Motor neuron (in vitro differentiated cells): ENCODE results near the gene ANKRD13A. TPM values are rescaled to one million over a fixed set of nuclear protein-coding genes. Genes with fewer than 3 reads are reported as not detected.
"Not testable (repeated sequence)": the region's sequence is repeated elsewhere in the genome, so short reads cannot be mapped to it uniquely, and the experiment has no call there.

ENCODE experiments used
- ATAC-seq, 8 experiments: fragments of 200-7000 bp; cut with Tn5 transposase; replicated peaks in 6 of 8; 2 replicates each; pipeline ENCODE4 v1.8.0; 2021; ENCODE audit warnings: mild to moderate bottlenecking in 8 of 8, moderate library complexity in 8 of 8
- H3K27ac ChIP-seq, 2 donors: fragments of 250-450 bp; sonication (Bioruptor Pico); 2 replicates each; pipeline ENCODE4 v1.9.0; 2021; ENCODE audit warnings: antibody characterized with exemption in 2 of 2, mild to moderate bottlenecking in 2 of 2, moderate library complexity in 1 of 2
- H3K4me1 ChIP-seq, 2 donors: fragments of 250-450 bp; sonication (Bioruptor Pico); replicated peaks in 1 of 2; 2 replicates each; pipeline ENCODE4 v1.6.1; 2021; ENCODE audit warnings: antibody characterized with exemption in 2 of 2, mild to moderate bottlenecking in 2 of 2, moderate library complexity in 1 of 2
- H3K4me3 ChIP-seq, 5 donors: fragments of 250-450 bp; sonication (Bioruptor Pico); 2 replicates each; pipeline ENCODE4 v1.9.0; 2021; ENCODE audit warnings: antibody characterized with exemption in 5 of 5, mild to moderate bottlenecking in 5 of 5, moderate library complexity in 4 of 5
- WGBS, 10 experiments: fragments of 450-650 bp; shearing (Covaris generic); methylation state at CpG; one replicate each; pipeline ENCODE4 v1.0.0; 2022; 5-methylcytosine and 5-hydroxymethylcytosine counted together
- in situ Hi-C, 9 experiments: fragments of 400-800 bp; cut with MboI; loops; one replicate each; pipeline ENCODE4 v1.15.0; 2021; ENCODE audit warnings: low sequenced_read_pairs in 9 of 9, low pct_unique_long_range_greater_than_20kb in 2 of 9; ENCODE audit not compliant: unreplicated experiment in 9 of 9
- total RNA-seq, 8 experiments: library from RNA; unstranded; fragments of 300-600 nt; gene quantifications; 2 replicates each; pipeline versions ENCODE4 v1.2.3 to v1.2.4, GENCODE V29; 2022

Gene ANKRD13A
- total RNA-seq, 8 experiments from 2014 or later = 23.2 to 41.5 (median 34.2) TPM

DNA sequence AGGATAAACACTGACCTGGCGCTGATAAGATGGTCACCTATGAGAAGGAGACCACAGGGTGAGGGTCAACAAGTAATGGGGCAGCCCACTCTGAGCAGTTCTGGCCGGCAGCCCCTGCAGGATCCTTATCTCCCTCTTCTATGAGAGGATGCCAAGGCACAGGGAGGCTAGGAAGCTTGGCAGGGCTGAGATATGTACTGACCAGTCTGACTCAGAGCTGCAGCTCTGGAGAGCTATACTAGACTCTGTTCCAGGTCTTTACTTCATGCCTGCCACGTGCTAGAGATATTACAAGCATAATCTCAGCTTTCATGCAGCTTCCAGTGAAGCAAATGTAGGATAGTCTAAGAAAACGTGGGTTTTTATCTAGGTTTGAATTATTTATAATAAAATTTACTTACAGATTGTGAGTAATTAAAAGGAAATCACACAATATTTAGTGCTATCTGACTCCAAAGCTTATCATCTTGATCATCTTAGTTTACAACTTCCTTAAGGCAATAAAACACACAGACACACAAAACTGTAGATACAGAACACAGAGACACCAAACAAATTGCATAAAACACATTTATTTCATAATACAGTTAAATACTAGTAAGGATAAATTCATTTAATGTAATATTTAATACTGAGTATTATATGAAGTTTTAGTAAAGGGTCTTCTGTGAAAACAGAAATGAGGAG is 35.3 kb upstream of the ANKRD13A start:
- H3K27ac ChIP-seq = no peak overlapping the region
- peak in 2 of 8 experiments; percentile 32 to 80 for ATAC-seq

DNA sequence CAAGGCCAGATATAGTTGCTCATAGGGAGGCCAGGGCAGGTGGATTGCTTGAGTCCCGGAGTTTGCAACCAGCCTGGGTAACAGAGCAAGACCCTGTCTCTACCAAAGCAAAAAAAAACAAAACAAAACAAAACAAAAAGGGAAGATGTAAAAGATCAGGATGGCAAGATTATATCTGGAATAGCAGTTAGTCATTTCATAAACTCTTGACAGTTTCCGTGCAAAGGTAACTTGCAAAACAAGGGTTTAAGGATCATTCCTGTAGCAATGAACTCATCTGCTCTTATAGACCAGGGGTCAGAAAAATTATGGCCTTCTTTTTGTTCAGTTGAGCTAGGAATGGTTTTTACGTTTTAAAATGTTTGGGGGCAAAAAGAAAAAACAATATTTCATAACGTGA is 32.7 kb upstream of the ANKRD13A start:
- 45 to 100% (median 87%) methylated on average over 1 to 4 of the region's 4 CpGs for WGBS, 10 experiments
- H3K4me3 ChIP-seq = no peak overlapping the region
- in situ Hi-C loops = no loop called here
- H3K27ac ChIP-seq = no peak overlapping the region
- ATAC-seq = no peak
- H3K4me1 ChIP-seq = no peaks in the 10 kb centered on the region

More for the DNA sequence above, 35.3 kb upstream of the ANKRD13A start:
- Histone ChIP-seq H3K4me3 (no peak overlapping the region), H3K4me1 (no peaks in the 10 kb centered on the region)
- 27 to 80% (median 64%) methylated on average over 2 to 4 of the region's 4 CpGs; no CpG with 5 or more reads in 2 of the 10 experiments for WGBS, 10 experiments
- in situ Hi-C loops = no loop called here

DNA sequence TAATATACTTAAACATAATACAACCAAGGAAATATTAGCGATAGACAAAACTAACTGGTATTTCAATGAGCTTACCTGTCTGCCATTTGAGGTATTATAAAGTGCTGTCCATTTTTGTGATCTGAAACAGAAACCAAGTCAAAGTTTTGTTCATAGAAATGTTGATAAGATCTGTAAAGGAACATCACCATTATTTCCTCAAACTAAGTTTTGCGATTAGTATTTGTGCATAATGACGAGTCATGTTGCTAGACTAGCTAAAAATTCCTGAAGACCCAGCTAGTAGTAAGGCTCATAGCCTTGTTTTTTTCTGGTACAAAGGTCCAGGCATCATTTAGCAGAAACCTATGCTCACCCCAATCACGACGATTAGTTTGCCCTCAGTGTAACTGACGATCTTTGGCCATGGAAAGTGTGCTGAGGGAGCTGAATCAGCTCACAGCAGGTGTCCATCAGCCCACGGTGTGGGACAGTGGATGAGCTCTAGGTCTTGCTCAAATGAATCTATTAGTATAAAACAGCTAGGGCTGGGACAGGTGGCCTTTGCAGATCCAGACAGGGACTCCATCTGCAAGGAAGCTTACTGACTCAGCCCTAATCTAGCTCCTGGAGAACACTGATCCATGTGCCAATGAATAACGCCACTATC is 31.7 kb upstream of the ANKRD13A start:
- 46 to 100% (median 76%) methylated on average over 1 to 8 of the region's 8 CpGs for WGBS, 10 experiments
- no peak for ATAC-seq
- H3K4me1 ChIP-seq = no peaks in the 10 kb centered on the region
- in situ Hi-C loops = no loop called here
- no peak overlapping the region for H3K27ac ChIP-seq
- H3K4me3 ChIP-seq = no peak overlapping the region

DNA sequence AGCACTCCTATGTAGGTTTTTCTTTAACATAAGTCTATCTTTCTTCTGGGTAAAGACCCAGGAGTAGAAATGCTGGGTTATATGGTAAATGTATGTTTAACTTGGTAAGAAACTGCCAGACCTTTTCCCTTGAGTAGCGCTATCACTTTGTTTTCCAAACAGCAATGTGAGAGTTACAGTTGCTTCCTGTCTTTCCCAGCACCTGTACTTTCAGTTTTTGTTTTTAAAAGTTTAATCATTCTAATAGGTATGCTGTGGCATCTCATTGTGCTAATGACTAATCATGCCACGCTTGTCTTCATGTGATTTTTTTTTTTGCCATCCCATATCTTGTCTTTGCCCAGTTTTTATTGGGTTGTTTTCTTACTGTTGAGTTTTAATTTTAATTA is 31.2 kb upstream of the ANKRD13A start:
- in situ Hi-C loops = no loop called here
- Histone ChIP-seq H3K4me3 (no peak overlapping the region), H3K27ac (no peak overlapping the region), H3K4me1 (no peaks in the 10 kb centered on the region)
- no peak for ATAC-seq
- WGBS, 10 experiments = 93 to 100% (median 100%) methylated on average over 1 to 2 of the region's 2 CpGs; no CpG with 5 or more reads in 2 of the 10 experiments

GRCh38 chr12:109968801-109969200 is 30.4 kb upstream of the ANKRD13A start:
- ATAC-seq = no peak
- Histone ChIP-seq H3K27ac (no peak overlapping the region), H3K4me1 (no peaks in the 10 kb centered on the region), H3K4me3 (no peak overlapping the region)
- 90 to 100% (median 95%) methylated on average over 1 to 8 of the region's 8 CpGs; no CpG with 5 or more reads in 1 of the 10 experiments for WGBS, 10 experiments
- in situ Hi-C loops = no loop called here

DNA sequence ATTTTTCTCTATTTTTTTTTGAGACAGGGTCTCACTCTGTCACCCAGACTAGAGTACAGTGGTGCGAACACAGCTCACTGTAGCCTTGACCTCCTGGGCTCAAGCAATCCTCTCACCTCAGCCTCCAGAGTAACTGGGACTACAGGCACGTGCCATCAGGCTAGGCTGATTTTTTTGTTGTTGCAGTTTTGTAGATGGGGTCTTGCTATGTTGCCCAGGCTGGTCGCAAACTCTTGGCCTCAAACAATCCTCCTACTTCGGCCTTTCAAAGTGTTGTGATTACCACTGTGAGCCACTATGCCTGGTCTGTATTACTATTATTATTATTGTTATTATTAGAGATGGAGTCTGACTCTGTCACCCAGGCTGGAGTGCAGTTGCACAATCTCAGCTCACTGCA is 26.4 kb upstream of the ANKRD13A start:
- Histone ChIP-seq H3K27ac (no peak overlapping the region), H3K4me3 (no peak overlapping the region), H3K4me1 (no peaks in the 10 kb centered on the region)
- no peak for ATAC-seq
- in situ Hi-C loops = no loop called here
- 95 to 100% (median 100%) methylated on average over 2 to 4 of the region's 4 CpGs; no CpG with 5 or more reads in 4 of the 10 experiments for WGBS, 10 experiments

GRCh38 chr12:109981311-109981710 is 17.9 kb upstream of the ANKRD13A start:
- no peak for ATAC-seq
- in situ Hi-C loops = no loop called here
- H3K4me1 ChIP-seq = no peaks in the 10 kb centered on the region
- no peak overlapping the region for H3K27ac ChIP-seq
- no peak overlapping the region for H3K4me3 ChIP-seq
- 82 to 100% (median 95%) methylated on average over 3 to 5 of the region's 5 CpGs; no CpG with 5 or more reads in 2 of the 10 experiments for WGBS, 10 experiments

DNA sequence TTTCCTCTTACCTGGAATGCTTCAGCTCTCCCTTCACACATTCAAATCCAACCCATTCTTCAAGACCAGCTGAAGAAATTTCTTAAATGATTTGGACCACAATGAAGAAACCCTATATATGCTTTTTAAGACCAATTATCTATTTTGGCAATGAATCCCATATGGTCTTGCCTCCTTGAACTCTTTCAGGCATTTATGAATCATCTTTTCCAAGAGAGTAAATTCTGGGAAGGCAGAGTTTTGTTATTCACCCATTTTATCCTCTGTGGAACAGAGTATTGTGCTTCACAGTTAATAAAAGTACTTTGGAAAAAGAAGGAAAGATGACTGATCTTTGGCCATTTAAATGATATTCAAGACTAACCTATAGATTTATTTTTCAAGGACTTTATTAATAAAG is 17.0 kb upstream of the ANKRD13A start:
- in situ Hi-C loops = no loop called here
- Histone ChIP-seq H3K27ac (no peak overlapping the region), H3K4me1 (no peaks in the 10 kb centered on the region), H3K4me3 (no peak overlapping the region)
- peak in 1 of 8 experiments; percentile 63 for ATAC-seq

DNA sequence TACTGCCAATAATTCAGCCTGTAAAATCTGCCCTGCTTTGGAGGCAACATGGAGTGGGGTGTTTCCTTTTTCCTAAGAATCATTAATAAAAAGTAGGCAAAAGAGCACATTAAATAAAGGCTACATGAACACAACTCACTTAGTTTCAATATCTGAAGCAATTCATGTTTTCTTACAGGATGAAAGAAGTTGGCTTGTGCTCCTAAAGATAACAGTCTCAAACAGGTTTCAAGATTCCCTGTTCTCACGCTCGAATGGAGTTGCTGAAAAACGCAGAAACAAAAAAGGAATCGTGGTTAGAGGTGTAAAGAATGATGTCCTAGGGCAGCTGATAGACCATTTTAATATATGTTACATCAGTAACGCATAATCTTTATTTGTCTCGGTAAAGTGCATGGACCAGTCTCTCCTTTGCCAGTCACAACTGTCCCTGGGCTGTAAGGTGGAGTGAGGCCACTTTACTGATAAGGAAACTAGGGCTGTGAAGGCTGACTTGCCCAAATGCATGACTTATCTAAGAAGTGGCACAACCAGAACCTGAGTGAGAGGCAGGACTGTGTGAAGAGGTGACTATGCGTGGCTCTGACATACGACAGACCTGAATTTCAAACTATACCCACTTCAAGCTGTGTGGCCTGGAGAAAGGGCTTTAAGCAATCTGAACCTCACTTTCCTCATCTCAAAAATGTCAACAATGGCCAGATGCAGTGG is 15.6 kb upstream of the ANKRD13A start:
- Histone ChIP-seq H3K27ac (no peak overlapping the region), H3K4me1 (no peaks in the 10 kb centered on the region), H3K4me3 (no peak overlapping the region)
- no peak for ATAC-seq
- in situ Hi-C loops = no loop called here
- 88 to 100% (median 95%) methylated on average over 1 to 8 of the region's 8 CpGs; no CpG with 5 or more reads in 1 of the 10 experiments for WGBS, 10 experiments

DNA sequence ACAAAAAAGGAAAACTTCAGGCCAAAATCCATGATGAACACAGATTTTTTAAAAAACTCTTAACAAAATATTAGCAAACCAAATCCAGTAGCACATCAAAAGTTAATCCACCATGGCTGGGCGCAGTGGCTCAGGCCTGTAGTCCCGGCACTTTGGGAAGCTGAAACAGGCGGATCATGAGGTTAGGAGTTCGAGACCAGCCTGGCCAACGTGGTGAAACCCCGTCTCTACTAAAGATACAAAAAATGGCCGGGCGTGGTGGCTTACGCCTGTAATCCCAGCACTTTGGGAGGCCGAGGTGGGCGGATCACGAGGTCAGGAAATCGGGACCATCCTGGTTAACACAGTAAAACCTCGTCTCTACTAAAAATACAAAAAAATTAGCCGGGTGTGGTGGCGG is 13.0 kb upstream of the ANKRD13A start:
- ATAC-seq, in situ Hi-C loops, H3K27ac ChIP-seq, H3K4me3 ChIP-seq, H3K4me1 ChIP-seq: not testable (repeated sequence)
- WGBS, 10 experiments = 80 to 100% (median 98%) methylated on average over 1 to 16 of the region's 16 CpGs; no CpG with 5 or more reads in 1 of the 10 experiments

GRCh38 chr12:109987615-109988014 is 11.6 kb upstream of the ANKRD13A start:
- Histone ChIP-seq H3K4me3 (no peak overlapping the region), H3K4me1 (no peaks in the 10 kb centered on the region), H3K27ac (no peak overlapping the region)
- 29 to 100% (median 87%) methylated on average over 2 to 8 of the region's 8 CpGs; no CpG with 5 or more reads in 1 of the 10 experiments for WGBS, 10 experiments
- ATAC-seq = peak in 3 of 8 experiments; percentile 96 to 98 (median 98)
- in situ Hi-C loops = no loop called here

- no peaks in the 10 kb centered on the region for H3K4me1 ChIP-seq
- H3K27ac ChIP-seq = no peak overlapping the region
- ATAC-seq = no peak
- no peak overlapping the region for H3K4me3 ChIP-seq
- WGBS, 10 experiments = 60 to 100% (median 84%) methylated on average over 1 to 6 of the region's 10 CpGs
- in situ Hi-C loops = no loop called here
Measured at GRCh38 chr12:109988274-109988673, 11.0 kb upstream of the ANKRD13A start.

DNA sequence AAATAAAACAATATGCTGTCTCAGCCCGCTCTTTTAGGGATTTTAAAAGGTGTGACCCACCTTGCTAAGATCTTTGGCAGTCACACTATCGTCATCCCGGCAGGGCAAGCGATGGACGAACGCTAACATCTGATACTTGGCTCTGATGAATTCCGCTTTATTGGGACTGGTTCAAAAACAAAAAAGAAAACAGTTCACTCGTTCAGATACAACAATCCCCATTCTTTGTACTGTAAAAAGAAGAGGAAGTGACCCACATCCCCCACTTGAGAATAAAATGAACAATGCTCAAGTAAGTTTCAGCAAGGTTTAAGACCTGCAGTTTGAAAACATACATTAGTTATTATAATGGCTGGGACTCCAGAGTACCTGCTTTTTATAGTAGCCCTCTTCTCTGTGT is 10.3 kb upstream of the ANKRD13A start:
- no peaks in the 10 kb centered on the region for H3K4me1 ChIP-seq
- H3K4me3 ChIP-seq = no peak overlapping the region
- in situ Hi-C loops = no loop called here
- ATAC-seq = no peak
- H3K27ac ChIP-seq = no peak overlapping the region
- 60 to 100% (median 91%) methylated on average over 1 to 8 of the region's 8 CpGs; no CpG with 5 or more reads in 2 of the 10 experiments for WGBS, 10 experiments
